Kidney (tissue), 14 donors: ENCODE measurements around the gene PURB. TPM values are rescaled to one million over a fixed set of nuclear protein-coding genes. Genes with fewer than 3 reads are reported as not detected.
"Not testable (repeated sequence)": the region's sequence is repeated elsewhere in the genome, so short reads cannot be mapped to it uniquely, and the experiment has no call there.

Source experiments
- DNase-seq, 5 donors: peaks; one replicate each; pipeline ENCODE4 v3.0.0-alpha.2; 2013 to 2020
- FAIRE-seq: peaks from 2 replicates; lab custom pipeline; 2012; peaks lifted over from hg19 to GRCh38; lab: Jason Lieb, UNC
- H3K27ac ChIP-seq, 2 donors: one replicate each; pipeline ENCODE4 v1.7.0; 2013; ENCODE audit warnings: low read depth in 2 of 2, low read length in 2 of 2, inconsistent platforms in 1 of 2
- H3K27me3 ChIP-seq: one replicate; pipeline ENCODE4 v1.7.1; 2013; ENCODE audit warnings: low read length, inconsistent platforms; ENCODE audit not compliant: control insufficient read depth, insufficient read depth
- H3K36me3 ChIP-seq, 3 donors: one replicate each; pipeline versions ENCODE4 v1.7.0 to v1.7.1; 2013; ENCODE audit warnings: low read length in 3 of 3, control low read depth in 1 of 3, inconsistent platforms in 1 of 3; ENCODE audit not compliant: insufficient read depth in 3 of 3, control insufficient read depth in 2 of 3
- H3K4me1 ChIP-seq, 3 donors: one replicate each; pipeline versions ENCODE4 v1.7.0 to v1.7.1; 2013; ENCODE audit warnings: low read length in 3 of 3, inconsistent platforms in 1 of 3, low read depth in 1 of 3; ENCODE audit not compliant: control insufficient read depth in 2 of 3, insufficient read depth in 2 of 3
- H3K4me3 ChIP-seq, 3 donors: one replicate each; pipeline versions ENCODE4 v1.7.0 to v1.8.1; 2013; ENCODE audit warnings: low read length in 3 of 3, control low read depth in 1 of 3, inconsistent platforms in 1 of 3
- H3K9ac ChIP-seq, 3 donors: one replicate each; pipeline versions ENCODE4 v1.7.0 to v1.7.1; 2013; ENCODE audit warnings: low read length in 3 of 3, control low read depth in 1 of 3, inconsistent platforms in 1 of 3
- H3K9me3 ChIP-seq, 3 donors: one replicate each; pipeline versions ENCODE4 v1.7.0 to v1.7.1; 2013; ENCODE audit warnings: low read length in 3 of 3, control low read depth in 1 of 3, inconsistent platforms in 1 of 3; ENCODE audit not compliant: control insufficient read depth in 2 of 3, insufficient read depth in 1 of 3
- CTCF ChIP-seq: IDR thresholded peaks from 3 replicates; pipeline ENCODE4 v1.5.1; 2012; ENCODE audit warnings: mild to moderate bottlenecking, moderate library complexity, borderline replicate concordance; ENCODE audit not compliant: insufficient read depth; ENCODE audit errors: extremely low read depth
- intact Hi-C: fragments of 100-400 bp; cut with DNase I; formaldehyde crosslinking; loops from one replicate; pipeline ENCODE4 v1.11.1; 2022
- polyA plus RNA-seq: library from polyadenylated mRNA; stranded (reverse); fragments of 350-450 nt; fragmentation: Illumina TruSeq; extraction: RNeasy Lipid Tissue Mini Kit (QIAGEN cat#74804); gene quantifications from one replicate; pipeline ENCODE4 v1.2.3, GENCODE V29; 2014; ENCODE audit warnings: low read depth, low replicate concordance; ENCODE audit not compliant: insufficient read depth
- total RNA-seq: library from RNA; stranded (reverse); fragmentation: NEBNext Ultra II Directional; extraction: Animal tissue kit (Norgen Biotek cat#: 25700); gene quantifications from one replicate; pipeline ENCODE4 v1.2.1, GENCODE V29; 2021
- donor health status: control.
- donor health status: control.
- donor health status: control.
- donor health status: control.
- donor health status: control.
- donor health status: DM: yes; HTN: yes; CAD: no.
- donor health status: Normal renal cell carcinoma (clear cell type).

PURB gene
- total and polyA plus RNA-seq, 2 donors from 2014 or later, result 7.7 to 25.3 TPM

- H3K4me1 ChIP-seq, result peaks cover 0 to 9% (median 3%) of the 10 kb centered on the region in 3 donors
- no peak overlapping the region for H3K27ac ChIP-seq
- DNase-seq (no peak), FAIRE-seq (no peak)
- no peaks in the 10 kb centered on the region for H3K9me3 ChIP-seq
- no peak for TF ChIP-seq CTCF
- H3K36me3 ChIP-seq, result peaks cover 0 to 2% (median 0%) of the 10 kb centered on the region in 3 donors
- H3K27me3 ChIP-seq, result no peaks in the 10 kb centered on the region
- intact Hi-C loops, result no loop called here
- no peak overlapping the region for H3K9ac ChIP-seq
- no peak overlapping the region for H3K4me3 ChIP-seq
Observed at GRCh38 chr7:44876393-44876792, 8.9 kb downstream of the PURB start.

- no peaks in the 10 kb centered on the region for H3K9me3 ChIP-seq
- H3K36me3 ChIP-seq, result peaks cover 0 to under 1% (median 0%) of the 10 kb centered on the region in 3 donors
- no peaks in the 10 kb centered on the region for H3K27me3 ChIP-seq
- peaks cover 0 to under 1% (median 0%) of the 10 kb centered on the region in 3 donors for H3K4me1 ChIP-seq
- H3K27ac ChIP-seq, result no peak overlapping the region
- TF ChIP-seq CTCF, result no peak
- DNase-seq (no peak), FAIRE-seq (no peak)
- intact Hi-C loops, result no loop called here
- H3K9ac ChIP-seq, result no peak overlapping the region
- no peak overlapping the region for H3K4me3 ChIP-seq
Observed at GRCh38 chr7:44875241-44875640, 10.1 kb downstream of the PURB start.

- H3K27me3 ChIP-seq, result no peaks in the 10 kb centered on the region
- TF ChIP-seq CTCF, result no peak
- intact Hi-C loops, result no loop called here
- H3K4me3 ChIP-seq, result no peak overlapping the region
- FAIRE-seq (no peak), DNase-seq (no peak)
- no peaks in the 10 kb centered on the region for H3K4me1 ChIP-seq
- H3K9ac ChIP-seq, result no peak overlapping the region
- no peaks in the 10 kb centered on the region for H3K9me3 ChIP-seq
- no peaks in the 10 kb centered on the region for H3K36me3 ChIP-seq
- H3K27ac ChIP-seq, result no peak overlapping the region
Observed at GRCh38 chr7:44872787-44873186, 12.5 kb downstream of the PURB start.

GRCh38 chr7:44871918-44872317 lies 13.4 kb downstream of the PURB start:
- H3K27ac ChIP-seq, H3K4me1 ChIP-seq, H3K9ac ChIP-seq, H3K4me3 ChIP-seq, intact Hi-C loops, H3K36me3 ChIP-seq, H3K9me3 ChIP-seq, H3K27me3 ChIP-seq, FAIRE-seq: not testable (repeated sequence)
- peak in 1 of 5 donors; percentile 61 for DNase-seq

- H3K36me3 ChIP-seq, H3K27me3 ChIP-seq, H3K9me3 ChIP-seq, H3K4me3 ChIP-seq, FAIRE-seq, H3K4me1 ChIP-seq, intact Hi-C loops, H3K9ac ChIP-seq, H3K27ac ChIP-seq: not testable (repeated sequence)
- DNase-seq, result peak in 1 of 5 donors; percentile 62
Observed at GRCh38 chr7:44870780-44871179, 14.6 kb downstream of the PURB start.

GRCh38 chr7:44870336-44870735 lies 15.0 kb downstream of the PURB start:
- H3K36me3 ChIP-seq, intact Hi-C loops, H3K9me3 ChIP-seq, H3K9ac ChIP-seq, H3K27ac ChIP-seq, H3K4me3 ChIP-seq, H3K4me1 ChIP-seq, FAIRE-seq, DNase-seq, H3K27me3 ChIP-seq: not testable (repeated sequence)
